Stimulated activated CD8-positive, alpha-beta memory T cell treated with anti-CD3 and anti-CD28 coated beads, Interleukin-12 subunit alpha, Interleukin-12 subunit beta, amount 100 ng/mL, for 1 hour (primary cell): Measurements from ENCODE around the gene SAMSN1.
"Not testable (repeated sequence)": the region's sequence is repeated elsewhere in the genome, so short reads cannot be mapped to it uniquely, and the experiment has no call there.

ENCODE experiments used
- DNase-seq: peaks from one replicate; pipeline ENCODE4 v3.0.0-alpha.2; 2020; ENCODE audit warnings: low read depth

Gene SAMSN1

DNA sequence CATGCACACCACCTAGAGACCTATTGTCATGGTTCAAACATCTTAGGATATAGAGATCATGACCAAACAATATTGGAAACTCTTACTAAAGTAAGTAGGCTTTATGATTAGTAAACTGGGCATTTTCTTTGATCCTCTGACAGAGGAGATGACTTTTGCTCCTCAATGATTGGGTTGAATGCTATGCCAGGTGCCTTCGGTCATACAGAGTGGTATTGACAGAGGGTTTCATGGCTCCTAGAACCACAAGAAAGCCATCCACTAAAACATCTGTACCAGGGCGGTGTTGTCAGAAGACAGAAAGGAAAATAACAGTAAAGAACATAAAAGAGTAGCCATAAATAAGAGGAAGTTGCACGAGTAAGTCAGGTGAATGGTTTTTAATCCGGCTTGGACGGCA, 20.8 kb upstream of the SAMSN1 start:
- DNase-seq, result no peak

GRCh38 chr21:14562959-14563358, 16.8 kb upstream of the SAMSN1 start:
- no peak for DNase-seq

DNA sequence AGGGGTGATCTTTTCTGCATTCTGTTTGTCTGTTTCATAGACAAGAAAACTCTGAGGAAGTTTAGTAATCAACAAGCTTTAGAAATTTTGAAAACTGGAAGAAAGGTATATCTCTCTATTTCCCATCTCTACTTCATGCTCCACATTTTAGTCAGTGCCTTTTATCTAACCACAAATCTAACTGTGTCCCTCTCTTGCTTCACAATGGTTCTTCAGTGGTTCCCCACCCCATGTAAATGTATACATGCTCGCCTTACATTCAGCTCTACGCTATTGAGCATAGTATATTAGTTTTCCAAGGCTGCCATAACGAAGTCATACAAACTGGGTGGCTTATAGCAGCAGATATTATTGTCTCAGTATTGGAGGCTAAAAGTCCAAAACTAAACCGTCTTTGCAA, 14.4 kb upstream of the SAMSN1 start:
- DNase-seq, result no peak

DNA sequence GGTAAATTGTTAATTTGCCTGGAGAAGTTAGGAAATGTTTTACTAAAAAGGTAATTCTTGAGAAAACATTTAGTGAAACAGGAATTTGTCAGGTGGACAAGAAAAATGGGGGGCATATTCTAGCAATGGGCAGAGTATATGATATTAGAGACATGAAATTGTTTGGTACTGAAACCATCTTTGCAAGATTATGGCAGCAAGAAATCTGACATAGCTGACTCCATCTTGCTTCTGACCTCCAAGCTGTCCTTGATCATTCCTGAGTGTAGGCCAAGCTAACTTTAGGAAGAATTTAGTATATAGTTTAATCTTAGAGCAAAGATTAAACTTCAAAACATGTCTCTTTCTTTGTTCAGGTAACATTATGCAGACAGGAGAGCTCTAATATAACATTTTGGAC, 14.0 kb upstream of the SAMSN1 start:
- DNase-seq, result no peak

DNA sequence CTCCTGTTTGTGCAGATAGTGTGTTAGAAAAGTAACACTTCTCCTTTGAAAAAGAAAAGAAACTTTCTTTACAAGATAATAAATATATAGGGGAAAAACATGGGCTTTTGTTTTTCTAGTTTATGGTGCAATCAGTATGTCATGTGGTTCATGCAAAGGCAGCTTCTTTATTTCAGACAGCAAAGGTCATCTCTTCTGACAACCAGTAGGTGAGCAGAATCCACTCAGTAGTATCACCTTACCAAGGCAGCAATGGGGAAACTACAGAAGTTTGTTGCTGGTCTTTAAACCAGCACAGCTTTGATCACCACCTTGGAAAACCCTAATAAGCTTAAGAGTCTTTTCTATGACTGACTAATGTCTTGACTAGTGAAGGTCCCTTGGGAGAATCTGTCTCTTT, 13.0 kb upstream of the SAMSN1 start:
- no peak for DNase-seq

- DNase-seq, result no peak
Measured at GRCh38 chr21:14557413-14557812, 11.3 kb upstream of the SAMSN1 start.

DNA sequence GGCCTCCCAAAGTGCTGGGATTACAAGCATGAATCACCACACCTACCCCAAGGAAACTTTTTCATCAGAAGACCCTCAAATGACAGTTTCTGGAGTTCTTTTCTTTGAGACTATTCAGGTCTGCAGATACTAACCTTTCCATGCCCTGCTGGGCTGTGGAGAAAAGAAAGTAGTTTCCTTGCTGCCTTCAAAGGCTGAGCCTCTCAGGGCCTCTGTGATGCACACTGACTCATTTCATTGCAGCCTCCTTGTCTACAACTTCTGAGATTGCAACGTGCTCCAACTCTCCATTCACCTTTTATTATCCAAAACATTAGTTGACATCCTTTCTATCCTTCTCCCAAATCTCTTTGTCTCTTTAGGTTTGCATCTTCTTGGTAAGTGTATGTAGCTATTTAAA, 8.8 kb upstream of the SAMSN1 start:
- no peak for DNase-seq

- DNase-seq, result no peak
Measured at GRCh38 chr21:14553422-14553821, 7.3 kb upstream of the SAMSN1 start.

DNA sequence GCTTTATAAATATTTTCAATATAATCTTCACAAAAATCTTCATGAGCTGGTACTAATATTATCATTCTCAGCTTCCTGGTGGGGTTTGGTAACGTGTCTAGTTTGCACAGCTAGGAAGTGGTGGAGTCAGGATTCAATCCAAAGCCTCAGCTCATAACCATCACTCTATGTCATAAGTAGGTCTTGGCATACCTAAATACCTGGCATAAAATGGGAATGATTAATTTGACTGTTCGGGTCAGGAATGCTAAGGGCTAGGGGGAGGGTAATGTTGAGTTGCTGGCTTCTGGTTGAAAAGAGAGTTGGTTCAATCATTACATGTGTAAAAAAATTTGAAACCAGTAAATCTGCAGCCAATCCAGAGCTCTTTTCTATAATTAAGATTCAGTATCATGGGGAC, 5.6 kb upstream of the SAMSN1 start:
- no peak for DNase-seq

DNA sequence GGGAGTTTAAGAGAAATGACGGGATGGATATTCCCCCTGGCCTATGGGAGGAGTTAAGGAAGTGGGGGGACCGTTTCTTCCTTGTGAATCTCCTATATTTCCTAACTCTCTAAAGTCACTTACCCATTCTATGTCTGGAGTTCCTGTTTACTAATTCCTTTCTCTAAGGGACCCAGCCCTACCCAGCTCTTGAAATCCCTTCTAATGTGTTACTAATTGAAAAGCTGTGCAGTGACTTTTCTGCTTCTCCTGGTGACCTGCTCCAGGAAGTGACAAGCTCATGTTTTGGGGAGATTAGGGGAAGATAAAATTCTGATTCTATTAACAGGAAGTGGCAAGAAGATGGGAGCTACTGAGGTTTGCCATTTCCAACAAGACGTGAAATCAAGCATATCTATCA, 4.0 kb upstream of the SAMSN1 start:
- DNase-seq, result no peak

- DNase-seq, result no peak
Measured at GRCh38 chr21:14548779-14549178, 2.7 kb upstream of the SAMSN1 start.

DNA sequence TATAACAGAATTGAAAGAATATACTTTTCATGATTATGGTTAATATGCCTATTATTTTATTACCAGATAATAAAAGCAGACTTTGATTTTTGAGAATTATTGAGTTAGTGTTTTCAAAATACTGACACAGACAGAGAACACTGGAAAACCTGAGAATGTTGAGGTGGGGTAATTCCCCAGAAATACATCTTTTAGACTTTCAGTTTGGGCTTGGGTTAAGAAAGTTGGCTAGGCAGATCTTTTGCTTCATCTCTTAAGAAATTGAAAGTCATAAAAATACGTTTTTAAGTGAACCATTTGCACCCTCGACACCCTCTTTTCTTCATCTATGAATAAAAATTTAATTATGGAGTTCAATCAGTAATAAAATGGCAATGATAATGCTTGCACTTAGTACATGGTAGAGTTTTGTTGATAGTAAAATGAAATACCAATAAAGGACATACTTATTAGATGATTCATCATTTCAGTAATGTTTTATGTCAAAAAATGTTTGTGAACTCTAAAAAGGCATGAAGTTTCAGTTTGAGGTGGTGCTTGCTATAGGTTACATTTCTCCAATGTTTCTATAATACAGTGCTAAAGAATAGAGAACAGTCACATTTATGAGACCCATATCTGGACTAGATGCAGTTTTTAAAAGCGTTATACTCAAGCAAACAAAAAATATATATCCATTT, 1.9 kb upstream of the SAMSN1 start:
- DNase-seq, result no peak

GRCh38 chr21:14546719-14547118, 604 bp upstream of the SAMSN1 start:
- not testable (repeated sequence) for DNase-seq

DNA sequence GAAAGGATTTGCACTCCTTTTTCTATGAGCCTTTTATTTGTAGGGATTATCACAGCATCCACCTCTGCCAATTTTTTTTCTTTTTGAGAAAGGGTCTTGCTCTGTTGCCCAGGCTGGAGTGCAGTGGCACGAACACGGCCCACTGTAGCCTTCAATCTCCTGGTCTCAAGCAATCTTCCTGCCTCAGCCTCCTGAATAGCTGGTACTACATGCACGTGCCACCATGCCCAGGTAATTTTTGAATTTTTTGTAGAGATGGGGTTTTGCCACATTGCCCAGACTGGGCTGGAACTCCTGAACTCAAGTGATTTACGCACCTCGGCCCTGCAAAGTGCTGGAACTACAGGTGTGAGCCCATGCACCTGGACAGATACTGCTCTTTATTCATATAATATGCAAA, 2.1 kb downstream of the SAMSN1 start:
- DNase-seq, result no peak

DNA sequence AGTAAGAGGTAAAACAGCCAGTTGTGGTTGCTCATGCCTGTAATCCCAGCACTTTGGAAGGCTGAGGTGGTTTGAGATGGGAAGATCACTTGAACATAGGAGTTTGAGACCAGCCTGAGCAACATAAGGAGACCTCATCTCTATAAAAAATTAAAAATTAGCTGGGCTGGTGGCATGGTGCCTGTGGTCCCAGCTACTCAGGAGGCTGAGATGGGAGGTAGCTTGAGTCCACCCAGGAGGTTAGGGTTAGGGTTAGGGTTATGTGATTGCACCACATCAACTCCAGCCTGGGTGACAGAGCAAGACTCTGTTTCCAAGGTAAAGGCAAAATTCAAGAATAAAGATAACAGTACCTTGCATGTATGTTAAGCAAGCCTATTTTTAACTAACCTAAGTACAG, 3.5 kb downstream of the SAMSN1 start:
- no peak for DNase-seq

DNA sequence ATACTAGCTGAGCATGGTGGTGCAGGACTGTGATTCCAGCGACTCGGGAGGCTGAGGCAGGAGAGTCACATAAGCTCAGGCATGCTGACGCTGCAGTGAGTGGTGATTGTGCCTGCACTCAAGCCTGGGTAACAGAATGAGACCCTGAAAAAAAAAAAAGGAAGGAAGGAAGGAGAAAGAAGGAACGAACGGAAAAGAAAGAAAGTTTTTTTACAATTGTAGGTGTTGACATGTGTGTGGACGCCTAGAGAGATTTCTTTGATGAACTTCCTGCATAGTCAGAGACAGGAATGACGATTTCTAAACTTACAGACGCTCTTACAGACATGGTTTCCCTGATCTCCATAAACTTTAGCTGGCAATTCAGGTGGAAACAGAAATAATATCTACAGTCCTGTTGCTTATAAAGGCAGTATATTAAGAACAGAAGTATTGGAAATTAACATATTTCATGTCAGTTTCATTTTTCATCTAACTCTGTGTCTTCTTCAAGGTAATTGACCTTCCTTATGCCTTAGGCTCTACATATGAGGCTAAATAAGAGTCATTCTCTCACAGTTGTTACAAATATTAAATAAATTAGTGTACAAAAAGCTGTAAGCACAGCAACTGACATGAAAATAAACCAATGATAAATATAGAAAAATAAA, 4.1 kb downstream of the SAMSN1 start:
- no peak for DNase-seq

DNA sequence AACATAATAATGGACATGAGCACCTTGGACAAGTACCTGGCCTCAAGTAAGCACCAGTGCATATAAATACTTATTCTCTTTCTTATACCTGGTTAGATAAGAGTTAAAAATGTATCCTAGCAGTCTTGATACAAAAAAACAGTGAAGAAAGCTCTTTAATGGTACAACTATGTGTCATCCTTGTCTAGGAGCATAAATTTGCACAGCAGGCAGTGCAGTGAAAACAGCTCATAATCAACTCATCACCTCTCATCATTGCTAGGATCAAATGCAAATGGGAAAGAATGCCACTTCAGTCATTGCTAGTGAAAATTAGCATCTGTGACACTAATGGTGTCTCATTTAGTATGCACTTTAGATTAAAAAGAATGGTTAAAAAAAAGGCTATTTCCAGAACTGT, 7.6 kb downstream of the SAMSN1 start:
- no peak for DNase-seq

GRCh38 chr21:14536929-14537328, 9.2 kb downstream of the SAMSN1 start:
- no peak for DNase-seq

GRCh38 chr21:14535702-14536101, 10.4 kb downstream of the SAMSN1 start:
- no peak for DNase-seq

- no peak for DNase-seq
Measured at GRCh38 chr21:14533499-14534428, 12.4 kb downstream of the SAMSN1 start.

- no peak for DNase-seq
Measured at GRCh38 chr21:14531757-14532316, 14.3 kb downstream of the SAMSN1 start.

DNA sequence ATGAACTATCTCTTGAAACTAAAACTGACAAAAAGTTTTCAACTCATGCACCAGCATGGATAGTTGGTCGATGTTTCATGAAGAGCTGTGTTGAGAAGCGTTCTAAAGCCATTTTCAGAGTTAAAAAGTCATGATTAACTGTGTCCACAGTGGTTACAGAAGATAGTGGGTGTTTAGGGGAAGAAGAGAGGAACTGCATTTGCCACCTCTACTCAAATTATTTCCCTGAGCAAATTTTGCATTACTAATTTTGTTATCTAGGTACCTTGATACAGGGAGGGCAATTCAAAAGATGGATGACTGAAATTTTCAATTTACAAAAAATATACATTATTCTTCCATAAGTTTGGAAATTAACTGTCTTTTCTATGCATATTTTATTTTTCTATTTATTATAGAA, 15.5 kb downstream of the SAMSN1 start:
- DNase-seq, result no peak

- DNase-seq, result no peak
Measured at GRCh38 chr21:14528815-14529214, 17.3 kb downstream of the SAMSN1 start.
